GM19351 (cell line): ENCODE data around the gene TNFRSF17.

ENCODE experiments used
- ATAC-seq: cut with Tn5 transposase; IDR thresholded peaks from one replicate; pipeline ENCODE4 v1.9.1; 2021; ENCODE audit warnings: mild to moderate bottlenecking, moderate library complexity; ENCODE audit not compliant: unreplicated experiment

The TNFRSF17 gene

DNA sequence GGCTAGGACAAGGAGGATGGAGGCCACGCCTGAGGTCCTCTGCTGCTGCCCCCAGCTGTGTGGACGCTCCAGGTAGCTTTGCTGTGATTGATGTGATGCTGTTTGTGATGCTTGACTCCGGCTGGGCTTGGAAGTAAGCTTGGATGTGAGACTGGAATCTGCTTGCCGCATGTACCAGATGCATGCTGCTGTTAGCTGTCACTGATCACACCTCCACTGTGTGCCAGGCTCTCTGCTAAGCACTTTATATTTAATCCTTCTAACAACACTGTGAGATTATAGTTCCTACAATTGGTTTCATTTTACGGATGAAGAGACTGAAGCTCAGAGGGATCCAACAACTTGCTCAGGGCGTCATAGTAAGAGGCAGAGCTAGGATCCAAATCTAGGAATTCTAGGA, 35.0 kb downstream of the TNFRSF17 start:
- no peak for ATAC-seq

DNA sequence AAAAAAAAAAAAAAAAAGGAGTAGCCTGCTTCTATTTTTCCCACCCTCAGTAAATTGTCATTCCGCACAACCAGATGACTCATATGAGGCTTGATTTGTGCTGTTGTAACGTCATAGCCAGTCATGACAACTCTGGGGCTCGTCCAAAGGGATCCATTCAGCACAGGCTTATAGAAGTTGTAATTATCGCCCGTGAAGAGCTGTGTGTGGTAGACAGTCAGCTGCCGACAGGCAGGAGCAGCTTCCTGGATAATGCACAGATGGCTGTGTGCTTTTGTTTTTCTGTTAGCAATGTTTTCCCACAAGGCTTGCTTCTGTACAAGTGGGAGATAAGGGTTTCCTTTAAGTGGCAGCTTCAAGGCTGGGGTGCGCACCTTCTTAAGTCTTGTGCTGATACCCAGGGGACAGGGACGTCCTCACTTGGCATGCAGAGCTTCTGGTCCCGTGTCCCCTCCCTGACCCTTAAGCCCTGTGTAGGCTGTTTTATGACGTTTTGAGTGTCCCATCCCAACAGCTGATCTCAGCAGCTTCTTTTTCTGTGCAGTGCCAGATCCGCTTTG, 37.5 kb downstream of the TNFRSF17 start:
- no peak for ATAC-seq

DNA sequence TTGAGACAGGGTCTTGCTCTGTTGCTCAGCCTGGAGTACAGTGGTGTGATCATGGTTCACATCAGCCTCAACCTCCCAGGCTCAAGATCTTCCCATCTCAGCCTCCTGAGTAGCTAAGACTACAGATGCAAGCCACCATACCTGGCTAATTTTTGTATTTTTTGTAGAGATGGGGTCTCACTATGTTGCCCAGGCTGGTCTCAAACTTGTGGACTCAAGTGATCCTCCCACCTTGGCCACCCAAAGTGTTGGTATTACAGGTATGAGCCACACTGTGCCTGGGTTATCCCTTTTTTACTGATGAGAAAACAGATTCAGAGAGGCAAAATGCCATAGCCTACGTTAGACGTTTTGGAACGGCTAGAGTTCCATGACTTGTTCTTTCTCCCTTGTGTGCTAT, 41.6 kb downstream of the TNFRSF17 start:
- ATAC-seq = no peak

DNA sequence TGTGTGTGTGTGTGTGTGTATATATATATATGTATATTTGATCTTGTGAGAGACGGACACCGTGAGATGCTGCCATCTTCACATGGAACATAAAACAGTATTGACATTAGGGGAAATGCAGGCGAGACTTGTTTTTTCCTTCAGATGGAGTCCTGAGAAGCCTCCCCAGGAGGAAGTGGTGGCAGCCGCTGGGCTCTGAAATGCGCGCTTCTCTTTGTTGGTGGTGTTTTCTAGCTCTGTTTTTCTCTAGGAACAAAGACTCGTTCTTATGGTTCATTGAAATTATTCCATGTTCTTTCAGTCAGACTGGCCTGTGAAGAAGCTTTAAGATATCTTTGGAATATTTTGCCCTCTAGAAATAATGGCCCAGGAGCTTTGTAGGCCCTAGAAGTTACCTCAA, 44.5 kb downstream of the TNFRSF17 start:
- no peak for ATAC-seq

DNA sequence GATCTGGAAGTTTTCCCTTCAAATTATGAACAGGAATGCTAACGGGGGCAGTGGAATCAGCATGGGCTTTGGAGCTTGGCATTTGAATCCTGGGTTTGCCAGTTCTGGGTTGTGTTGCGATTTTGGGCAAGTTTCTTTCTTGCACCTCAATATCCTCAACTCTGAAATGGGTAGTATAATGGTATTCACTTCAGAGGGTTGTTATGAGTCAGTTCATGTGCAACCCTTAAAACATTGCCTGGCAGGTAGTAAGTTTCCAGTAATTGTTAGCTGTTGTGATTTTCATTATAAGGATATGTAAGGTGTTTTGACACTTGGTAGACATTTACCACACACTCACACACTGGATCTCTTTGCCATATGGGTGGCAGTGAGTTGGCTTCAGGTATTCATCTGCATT, 44.9 kb downstream of the TNFRSF17 start:
- ATAC-seq = no peak

DNA sequence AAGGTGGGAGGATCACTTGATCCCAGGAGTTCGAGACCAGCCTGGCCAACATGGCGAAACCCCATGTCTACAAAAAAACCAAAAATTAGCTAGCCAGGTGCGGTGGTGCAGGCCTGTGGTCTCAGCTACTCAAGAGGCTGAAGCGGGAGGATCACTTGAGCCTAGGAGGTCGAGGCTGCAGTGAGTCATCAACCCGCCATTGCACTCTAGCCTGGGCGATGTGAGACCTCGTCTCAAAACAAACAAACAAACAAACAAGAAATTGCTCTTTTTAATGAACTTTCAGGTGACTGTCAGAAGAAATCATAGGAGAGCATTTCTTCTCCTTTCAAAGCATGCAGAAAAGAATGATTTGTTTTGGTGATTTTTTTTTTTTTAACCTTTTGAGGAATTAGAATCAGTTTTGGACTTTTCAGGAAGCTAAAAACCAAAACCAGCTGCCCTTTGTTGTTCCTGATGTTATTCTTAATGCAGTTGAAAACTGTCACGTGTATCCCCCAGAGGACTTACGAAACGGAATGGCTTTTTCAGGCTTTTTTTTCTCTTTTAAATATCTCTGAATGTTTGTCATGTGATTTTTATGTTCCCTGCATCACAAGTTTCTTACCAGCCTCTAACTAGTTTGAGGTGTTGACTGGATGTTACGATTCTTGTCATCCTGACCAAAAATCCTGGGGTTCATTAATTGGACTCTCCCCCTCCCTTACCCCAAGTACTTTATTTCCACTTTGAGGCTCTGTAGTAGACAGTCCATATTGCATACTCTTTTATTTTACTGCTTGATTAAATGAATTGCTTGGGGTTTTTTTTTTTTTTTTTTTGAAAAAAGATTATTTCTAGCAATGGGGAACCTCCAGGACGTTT, 45.6 kb downstream of the TNFRSF17 start:
- no peak for ATAC-seq

DNA sequence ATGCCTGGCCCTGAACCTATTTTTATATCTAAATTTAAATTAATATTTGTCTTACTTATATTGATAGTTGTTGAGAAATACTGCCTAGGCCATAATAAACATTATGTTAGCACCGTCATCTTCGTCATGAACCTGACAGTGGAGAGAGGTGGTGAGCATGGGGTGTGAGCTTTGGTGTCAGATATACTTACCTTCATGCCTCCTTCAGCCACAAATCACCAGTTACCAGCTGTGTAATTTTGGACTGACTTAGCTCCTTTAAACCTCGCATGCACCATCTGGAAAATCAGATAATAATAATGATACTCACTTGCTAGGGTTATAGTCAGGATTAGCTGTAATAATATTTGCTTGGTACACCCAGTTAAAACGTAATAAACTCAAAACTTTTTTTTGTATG, 46.6 kb downstream of the TNFRSF17 start:
- ATAC-seq = no peak

DNA sequence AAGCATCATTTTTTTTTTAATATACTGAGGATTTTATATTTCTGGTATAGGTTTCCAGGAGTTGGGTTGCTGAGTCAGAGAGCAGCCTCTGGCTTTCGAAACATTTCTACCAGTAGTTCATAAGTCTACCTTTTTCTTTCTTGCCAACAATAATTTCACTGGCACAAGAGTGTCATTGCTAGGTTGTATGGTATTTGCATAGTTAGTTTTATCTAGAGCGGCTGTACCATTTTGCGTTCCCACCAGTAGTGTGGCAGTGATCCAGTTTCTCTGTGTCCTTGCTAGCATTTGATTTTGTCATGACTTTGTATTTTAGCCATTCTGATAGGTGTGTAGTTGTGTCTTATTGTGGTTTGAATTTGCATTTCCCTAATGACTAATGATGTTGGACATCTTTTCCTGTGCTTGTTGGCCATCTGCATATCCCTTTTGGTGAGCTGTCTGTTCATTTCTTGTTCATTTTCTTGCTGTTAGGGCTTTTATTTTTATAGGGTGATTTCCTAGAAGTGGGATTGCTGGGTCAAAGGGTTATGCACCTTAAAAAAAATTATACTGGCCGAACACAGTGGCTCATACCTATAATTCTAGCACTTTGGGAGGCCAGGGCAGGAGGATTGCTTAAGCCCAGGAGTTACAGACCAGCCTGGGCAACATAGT, 51.4 kb downstream of the TNFRSF17 start:
- ATAC-seq = no peak

DNA sequence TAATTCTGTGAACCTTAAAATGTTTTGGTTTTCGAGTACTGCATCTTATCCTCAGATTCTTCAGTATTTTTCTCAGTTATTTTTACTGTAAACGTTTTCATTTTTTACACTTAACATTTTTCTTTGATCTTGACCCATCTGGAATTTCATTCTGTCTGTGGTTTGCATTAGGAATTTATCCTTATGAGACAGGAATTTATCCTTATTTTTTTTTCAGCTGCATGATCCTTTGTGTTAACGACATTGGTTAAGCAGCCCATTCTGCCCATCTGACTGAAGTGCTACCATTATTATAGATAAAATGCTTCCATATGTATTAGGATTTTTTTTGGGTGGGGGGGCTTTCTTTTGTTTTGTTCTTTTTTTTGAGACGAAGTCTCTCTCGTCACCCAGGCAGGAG, 52.5 kb downstream of the TNFRSF17 start:
- no peak for ATAC-seq
